GM23248 (cell line): ENCODE measurements around the gene KAZN.

Source experiments
- EZH2 ChIP-seq: fragments of 200-600 bp; sonication (generic); IDR thresholded peaks from 2 replicates; pipeline ENCODE4 v1.6.1; 2018; ENCODE audit warnings: antibody characterized with exemption, mild to moderate bottlenecking; ENCODE audit not compliant: insufficient read depth, poor library complexity, severe bottlenecking
- EZH2phosphoT487 ChIP-seq: fragments of 200-600 bp; sonication (generic); IDR thresholded peaks from 2 replicates; pipeline ENCODE4 v1.6.1; 2018; ENCODE audit warnings: antibody characterized with exemption, moderate library complexity, mild to moderate bottlenecking, low read depth; ENCODE audit not compliant: insufficient read depth

GRCh38 chr1:14583788-14584187, 14.7 kb upstream of the KAZN start:
- no peak for TF ChIP-seq EZH2
- TF ChIP-seq EZH2phosphoT487 = no peak
